HepG2 (cell line): Measurements from ENCODE around the gene RASGRP2. TPM values are rescaled to one million over a fixed set of nuclear protein-coding genes. Genes with fewer than 3 reads are reported as not detected.
A peak's percentile ranks its signal among the peaks of the same experiment; 100 is the strongest.

Experiments
- BCL3 ChIP-seq: sonication (generic); formaldehyde crosslinking; IDR thresholded peaks from 2 replicates; pipeline ENCODE4 v1.5.1; 2020; ENCODE audit warnings: mild to moderate bottlenecking, missing genetic modification reagents, moderate library complexity
- BRD4 ChIP-seq: sonication (generic); formaldehyde crosslinking; IDR thresholded peaks from 2 replicates; pipeline ENCODE4 v1.4.0; 2020; ENCODE audit warnings: missing genetic modification reagents
- CREB3 ChIP-seq: sonication (generic); formaldehyde crosslinking; IDR thresholded peaks from 2 replicates; pipeline ENCODE4 v1.5.0; 2020; ENCODE audit warnings: missing genetic modification reagents
- NR2F6 ChIP-seq, 2 experiments: IDR thresholded peaks; 2 replicates each; pipeline ENCODE4 v1.6.1; 2016; ENCODE audit warnings: antibody characterized with exemption in 1 of 2, mild to moderate bottlenecking in 1 of 2
- PATZ1 ChIP-seq: sonication (generic); formaldehyde crosslinking; IDR thresholded peaks from 2 replicates; pipeline ENCODE4 v1.4.0; 2020; ENCODE audit warnings: missing genetic modification reagents
- PAX8 ChIP-seq: sonication (generic); formaldehyde crosslinking; IDR thresholded peaks from 2 replicates; pipeline ENCODE4 v1.8.0; 2022; ENCODE audit warnings: mild to moderate bottlenecking, missing genetic modification reagents, borderline replicate concordance
- PRDM15 ChIP-seq: sonication (generic); formaldehyde crosslinking; IDR thresholded peaks from 2 replicates; pipeline ENCODE4 v1.4.0; 2020; ENCODE audit warnings: missing genetic modification reagents
- RARA ChIP-seq: IDR thresholded peaks from 2 replicates; pipeline ENCODE4 v1.6.1; 2016; ENCODE audit warnings: missing genetic modification reagents, missing compliant biosample characterization
- RBM22 ChIP-seq: fragments of 200-400 bp; formaldehyde crosslinking; optimal IDR thresholded peaks from 2 replicates; pipeline ENCODE3; 2017; ENCODE audit warnings: mild to moderate bottlenecking, low read length, moderate library complexity
- RXRA ChIP-seq: sonication (generic); formaldehyde crosslinking; IDR thresholded peaks from 2 replicates; pipeline ENCODE4 v1.5.1; 2020; ENCODE audit warnings: missing genetic modification reagents
- ZNF260 ChIP-seq: sonication (generic); formaldehyde crosslinking; IDR thresholded peaks from 2 replicates; pipeline ENCODE4 v1.4.0; 2020; ENCODE audit warnings: missing genetic modification reagents, low read depth, mild to moderate bottlenecking, borderline replicate concordance
- ZNF281 ChIP-seq: sonication (generic); formaldehyde crosslinking; IDR thresholded peaks from 2 replicates; pipeline ENCODE4 v1.4.0; 2020; ENCODE audit warnings: missing genetic modification reagents, borderline replicate concordance
- ZNF720 ChIP-seq: sonication (generic); formaldehyde crosslinking; IDR thresholded peaks from 2 replicates; pipeline ENCODE4 v1.4.0; 2020; ENCODE audit warnings: missing genetic modification reagents
- ZNF740 ChIP-seq: sonication (generic); formaldehyde crosslinking; IDR thresholded peaks from 2 replicates; pipeline ENCODE4 v1.4.0; 2020; ENCODE audit warnings: missing genetic modification reagents
- polyA plus RNA-seq, 8 experiments: library from polyadenylated mRNA; depleted of rRNA in 3 of 8; stranded (reverse) in 7 of 8; unstranded in 1 of 8; fragments of >200 nt; fragmentation: Illumina TruSeq in 4 of 8; extraction: Trizol in 4 of 8; gene quantifications; 2 replicates each; pipeline versions ENCODE4 v1.2.1 to v1.2.3, GENCODE V29; 2011 to 2016; ENCODE audit warnings: low read depth in 4 of 8, missing spikeins in 1 of 8, mixed read lengths in 1 of 8; ENCODE audit not compliant: insufficient read depth in 1 of 8
- total RNA-seq, 5 experiments: library from RNA; depleted of rRNA; stranded (reverse); fragments of >200 nt; fragmentation: Illumina TruSeq; extraction: Trizol; gene quantifications; 2 replicates each; pipeline ENCODE4 v1.2.3, GENCODE V29; 2016; ENCODE audit warnings: low read depth in 1 of 5

The RASGRP2 gene
- total and polyA plus RNA-seq, 2 of the 13 experiments (the other 11 are each of a cell fraction or from before 2014, with no cell fraction given), result 0.61 TPM; not detected in 1

GRCh38 chr11:64759131-64759721 is 15.3 kb upstream of the RASGRP2 start (continued):
- TF ChIP-seq RBM22 (no peak), BCL3 (CRISPR knock-in tag) (no peak), ZNF281 (CRISPR knock-in tag) (peak; percentile 92), ZNF260 (CRISPR knock-in tag) (no peak), NR2F6 (IDR thresholded peaks at IDR 0.05) (peak; percentile 71), NR2F6 (CRISPR knock-in tag; IDR thresholded peaks at IDR 0.05) (peak; percentile 63), CREB3 (CRISPR knock-in tag) (no peak), PATZ1 (CRISPR knock-in tag) (peak; percentile 56), RXRA (CRISPR knock-in tag) (peak; percentile 52; the same call in 1 of the 2 replicates), ZNF720 (CRISPR knock-in tag) (no peak), PRDM15 (CRISPR knock-in tag) (no peak), BRD4 (no peak), ZNF740 (CRISPR knock-in tag) (no peak), RARA (CRISPR knock-in tag) (peak; percentile 59; the same call in 1 of the 2 replicates), PAX8 (CRISPR knock-in tag) (no peak)
